Measurements from ENCODE around the gene SCARB1. TPM values are rescaled to one million over a fixed set of nuclear protein-coding genes. Genes with fewer than 3 reads are reported as not detected.

The SCARB1 gene
- total and polyA plus RNA-seq, 2 of the 13 experiments (the other 11 are each of a cell fraction or from before 2014, with no cell fraction given): 63.4 to 160 TPM

- no peaks in the 10 kb centered on the region for H4K20me1 ChIP-seq (ENCODE audit: insufficient read depth, low read length)
- no peak overlapping the region for H3K9ac ChIP-seq (ENCODE audit: insufficient read depth, low read depth, low read length)
- ChIA-PET POLR2A (no interaction called here), CTCF (ENCODE audit: low intra/inter-chr PET ratio, low total read pairs) (no interaction called here)
- H2AFZ ChIP-seq (ENCODE audit: low read length): no peak overlapping the region
- no peaks in the 10 kb centered on the region for H3K36me3 ChIP-seq (replicated peaks in 1 of 2; ENCODE audit: control insufficient read depth in 1 of 2, insufficient read depth in 2 of 2, low read length in 2 of 2)
- intact Hi-C loops (cut with micrococcal nuclease; ENCODE audit: unreplicated experiment): no loop called here
- DNase-seq (ENCODE audit: low spot score) (no peak), FAIRE-seq (no peak), ATAC-seq (no peak)
- peaks cover 15% of the 10 kb centered on the region for H3K9me3 ChIP-seq (ENCODE audit: low read length)
- peaks cover 0 to 6% of the 10 kb centered on the region in 2 experiments; a peak in 2 of 5 replicates for H3K27me3 ChIP-seq (ENCODE audit: control insufficient read depth in 1 of 2, insufficient read depth in 2 of 2, low read length in 2 of 2)
- in situ Hi-C loops (cut with HindIII; ENCODE audit: extremely low pct_ligation_motif_present, low pct_unique_long_range_greater_than_20kb): loop anchor here (5.0 to 10.0 kb wide), 2 partner anchors 199 to 411 kb away; partner anchors contain the start of gene NCOR2
- WGBS (ENCODE audit: low lambda C conversion rate): 69% methylated on average over 9 of the region's 9 CpGs
- no peak overlapping the region for H3K27ac ChIP-seq (ENCODE audit: extremely low read length, insufficient read depth, low read length)
- H3K4me2 ChIP-seq (ENCODE audit: low read depth, low read length): no peak overlapping the region
- H3K4me3 ChIP-seq (replicated peaks in 1 of 3; ENCODE audit: insufficient read depth in 1 of 3, low read depth in 2 of 3, low read length in 3 of 3): no peak overlapping the region
- BruUV-seq (replicated peaks): no TSS peak
- H3K79me2 ChIP-seq (ENCODE audit: insufficient read depth, low read length): no peaks in the 10 kb centered on the region
- H3K4me1 ChIP-seq (ENCODE audit: insufficient read depth, low read length): peaks cover 17% of the 10 kb centered on the region
- TF ChIP-seq ZNF556 (CRISPR knock-in tag; IDR thresholded peaks at IDR 0.05; ENCODE audit: borderline replicate concordance): no peak
- TF ChIP-seq KIAA2018 (CRISPR knock-in tag; IDR thresholded peaks at IDR 0.05; ENCODE audit: borderline replicate concordance): no peak
- no peak for TF ChIP-seq SOX6 (IDR thresholded peaks at IDR 0.05)
- no peak for TF ChIP-seq SOX6 (CRISPR knock-in tag; IDR thresholded peaks at IDR 0.05)
- no peak for TF ChIP-seq ZNF687 (CRISPR knock-in tag; IDR thresholded peaks at IDR 0.05)
- TF ChIP-seq POLR2AphosphoS5 (IDR thresholded peaks at IDR 0.05; ENCODE audit: low read depth, low read length): no peak
- TF ChIP-seq CENPT (CRISPR knock-in tag; IDR thresholded peaks at IDR 0.05; ENCODE audit: low read depth): no peak
- TF ChIP-seq KDM2A (CRISPR knock-in tag; IDR thresholded peaks at IDR 0.05; ENCODE audit: borderline replicate concordance, low read depth): no peak
These were observed 97.8 kb downstream of the SCARB1 start for GRCh38 chr12:124765581-124766489.
